HG03139 (cell line): ENCODE measurements around the gene GPS2.

Experiments used
- ATAC-seq: cut with Tn5 transposase; IDR thresholded peaks from one replicate; pipeline ENCODE4 v1.9.1; 2021; ENCODE audit not compliant: unreplicated experiment

The GPS2 gene

DNA sequence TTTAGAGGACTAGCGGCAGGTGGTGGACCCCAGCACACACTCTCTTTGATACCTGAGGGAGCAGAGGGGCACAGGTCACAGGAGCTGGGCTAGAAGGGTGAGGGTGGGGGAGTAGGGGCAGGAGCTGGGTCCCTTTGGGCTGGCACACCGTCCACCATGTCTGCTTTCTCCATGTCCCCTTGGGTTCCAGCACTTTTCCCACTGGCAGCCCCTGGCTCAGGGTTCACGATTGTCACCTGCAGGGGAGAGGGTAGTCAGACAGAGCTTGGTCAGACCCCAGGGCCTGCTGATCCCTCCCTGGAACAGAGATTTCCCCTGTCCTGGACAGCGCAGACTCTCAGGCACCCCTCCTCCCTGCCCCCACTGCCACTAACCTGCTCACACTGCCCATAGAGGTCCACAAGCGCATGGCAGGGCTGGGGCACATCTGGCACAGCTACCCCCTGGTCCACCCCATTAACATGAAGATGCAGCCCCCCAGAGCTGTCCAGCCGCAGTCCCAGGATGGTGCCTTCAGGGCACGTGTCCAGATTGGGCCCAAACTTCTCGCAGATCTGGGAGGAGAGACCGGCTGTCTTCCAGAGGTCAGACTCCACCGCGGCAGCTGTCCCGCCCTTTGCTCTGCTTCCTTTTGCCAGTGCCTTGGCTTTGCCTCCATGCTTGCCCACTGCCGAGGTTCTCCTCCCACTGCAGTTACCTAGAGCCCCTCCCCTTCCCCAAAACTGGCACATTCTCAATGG is 3.1 kb upstream of the GPS2 start:
- ATAC-seq = no peak

DNA sequence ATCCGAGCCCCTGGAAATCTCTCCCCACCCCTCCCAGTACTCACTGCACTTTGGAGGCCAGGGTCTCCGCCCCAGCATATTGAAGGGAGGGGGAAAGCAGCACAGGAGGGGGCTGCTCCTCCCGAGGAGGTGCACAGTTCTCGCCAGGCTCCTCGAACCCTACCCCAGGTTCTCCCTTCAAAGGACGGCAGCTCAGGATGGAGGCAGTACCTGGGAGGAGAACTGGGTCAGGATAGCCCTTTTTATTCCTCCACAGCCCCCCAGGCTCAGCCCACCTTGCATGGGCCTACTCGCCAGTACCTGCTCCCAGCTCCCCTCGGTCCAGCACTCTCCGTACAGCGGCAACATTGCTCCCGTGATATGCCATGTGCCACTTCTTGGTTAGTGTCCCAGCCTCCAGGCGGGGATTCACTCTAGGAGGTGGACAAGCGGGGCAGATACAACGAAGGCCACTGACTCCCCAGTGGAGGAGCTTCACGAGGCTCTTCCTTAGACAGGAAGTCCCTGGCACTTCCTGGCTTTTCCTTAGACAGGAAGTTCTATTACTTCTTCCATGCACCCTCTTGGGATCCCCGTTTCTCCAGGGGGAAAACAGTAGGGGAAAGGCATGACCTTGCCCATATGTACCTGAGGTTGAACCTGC is 2.1 kb upstream of the GPS2 start:
- ATAC-seq = no peak

DNA sequence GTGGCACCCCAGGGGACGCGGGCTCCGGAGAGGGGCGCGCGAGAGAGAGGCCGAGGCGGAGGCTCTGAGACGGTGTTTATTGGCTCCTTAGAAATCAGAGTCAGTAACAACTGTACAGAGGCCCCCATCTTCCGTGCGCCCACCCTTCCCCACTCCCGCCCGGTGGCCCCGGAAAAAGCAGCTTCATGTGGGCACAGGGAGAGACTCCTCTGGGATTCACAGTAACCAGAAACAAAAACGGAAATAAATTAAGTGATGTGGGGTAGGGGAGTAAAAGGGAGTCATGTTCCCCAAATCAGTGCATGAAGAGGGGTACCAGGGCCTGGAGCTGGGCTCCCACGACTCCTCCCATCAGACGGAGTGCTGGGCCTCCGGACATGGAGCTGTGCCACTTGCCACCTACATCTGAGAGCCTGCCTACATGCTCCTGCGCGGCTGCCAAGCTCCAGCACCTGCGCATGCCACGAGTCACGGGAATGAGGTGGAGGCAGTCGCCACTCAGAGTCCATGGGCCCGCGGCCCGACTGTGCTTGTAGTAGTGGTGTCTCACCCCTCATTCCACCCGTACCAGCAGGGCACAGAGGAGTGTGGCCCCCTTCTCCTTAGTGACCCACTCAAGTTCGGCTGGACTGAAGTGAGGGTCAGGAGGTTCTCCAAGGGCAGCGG is 543 bp upstream of the GPS2 start:
- no peak for ATAC-seq

DNA sequence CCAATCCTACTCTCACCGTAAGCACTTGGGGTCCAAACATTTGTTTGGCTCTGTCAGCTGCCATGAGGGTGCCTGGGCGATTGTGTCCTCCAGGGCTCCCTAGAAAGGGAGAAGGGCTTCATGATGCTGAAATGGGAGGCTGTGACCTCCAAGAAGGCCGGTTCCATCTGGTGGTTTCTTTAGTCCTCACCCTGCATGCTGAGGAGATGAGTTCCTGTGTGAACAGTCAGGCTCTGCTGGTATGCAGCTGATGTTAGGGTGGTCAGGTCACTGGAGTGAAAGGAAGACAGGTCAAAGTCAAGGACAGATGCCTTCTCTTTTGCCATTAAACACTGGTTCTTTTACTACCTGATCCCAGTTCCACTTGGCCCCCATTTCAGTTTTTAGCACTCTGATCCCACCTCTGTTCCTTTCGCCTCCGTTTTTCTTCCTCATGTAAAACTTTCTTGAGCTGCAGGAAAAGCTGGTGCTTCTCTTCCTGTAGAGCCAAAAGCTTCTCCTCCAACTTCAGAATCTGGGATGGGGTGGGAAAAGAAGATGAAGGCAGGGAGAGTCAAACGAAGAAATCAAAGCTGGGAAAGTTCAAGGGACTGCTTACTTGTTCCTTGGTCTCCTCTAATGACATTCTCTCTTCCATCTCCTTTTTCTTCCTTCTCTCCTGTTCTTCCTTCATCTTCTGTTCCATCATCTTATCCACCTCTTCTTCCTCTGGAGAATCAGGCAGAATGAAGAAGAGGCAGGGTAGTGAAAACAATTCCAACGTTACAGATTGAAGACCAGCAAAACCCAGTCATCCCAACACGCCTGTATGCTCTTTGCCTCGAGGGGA is 1.1 kb downstream of the GPS2 start:
- no peak for ATAC-seq

DNA sequence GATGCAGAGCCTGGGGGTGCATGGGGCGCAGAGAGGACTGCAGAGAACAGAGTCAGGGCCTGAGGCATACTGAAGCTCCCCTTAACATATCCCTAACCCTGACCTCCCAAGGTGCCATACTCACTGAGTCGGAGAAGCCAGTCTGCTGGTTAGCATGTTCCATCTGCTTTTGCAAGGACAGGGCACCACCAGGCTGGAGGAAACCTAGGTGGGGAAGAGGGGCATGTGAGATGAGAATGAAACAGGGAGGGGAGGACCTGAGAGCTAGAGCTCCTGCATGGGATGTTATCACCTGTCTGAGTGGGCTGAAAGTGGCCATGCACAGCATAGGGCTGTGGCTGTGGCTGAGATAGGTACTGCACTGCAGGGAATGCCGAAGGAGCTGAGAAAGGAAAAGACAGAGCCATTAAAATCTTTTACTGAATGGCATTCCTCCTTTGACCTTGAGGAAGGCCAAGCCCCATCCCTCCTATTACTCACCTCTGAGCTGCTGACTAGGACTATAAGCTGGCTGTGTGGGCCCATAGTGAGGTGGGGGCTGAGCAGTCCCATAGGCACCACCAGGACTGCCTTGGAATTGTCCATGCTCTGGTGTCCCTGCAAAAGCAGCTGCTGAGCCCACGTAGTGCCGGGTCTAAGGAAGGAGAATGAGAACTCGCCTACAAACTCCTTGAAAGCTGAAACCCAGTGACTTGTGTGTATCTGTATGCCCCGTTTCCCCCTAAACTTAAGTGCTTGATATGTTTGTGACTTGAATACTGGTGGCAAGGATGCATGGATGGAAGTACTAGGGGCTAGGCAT is 1.9 kb downstream of the GPS2 start:
- ATAC-seq = no peak

DNA sequence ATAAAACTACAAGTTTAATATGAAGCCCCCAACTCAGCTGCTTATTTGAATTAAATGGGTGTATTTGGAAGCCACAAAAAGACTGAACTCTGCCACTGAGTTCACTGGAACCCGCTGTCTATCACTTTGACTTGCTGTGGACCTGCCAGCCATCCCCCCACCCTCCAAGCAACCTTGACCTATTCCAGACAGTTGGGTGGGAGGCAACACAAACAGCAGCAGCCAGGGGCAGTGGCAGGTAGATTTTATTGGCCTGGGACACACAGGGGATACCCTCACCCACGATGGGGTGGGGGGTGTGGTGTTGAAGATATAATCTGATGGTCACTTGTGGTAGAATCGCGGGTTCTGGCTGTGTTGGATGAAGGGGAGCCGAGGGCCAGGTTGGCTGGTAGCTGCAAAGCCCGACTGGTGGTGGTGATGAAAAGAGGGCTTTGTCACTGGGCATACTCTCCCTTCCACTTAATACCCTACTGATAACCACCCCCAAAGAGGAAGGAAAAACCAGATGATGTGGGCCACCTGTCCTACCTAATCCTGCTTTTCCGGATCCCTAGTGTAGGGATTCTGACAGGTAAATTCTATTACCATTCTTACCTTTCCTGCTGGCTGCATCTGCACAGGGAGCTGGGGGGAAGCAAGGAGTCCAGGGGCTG is 2.6 kb downstream of the GPS2 start:
- no peak for ATAC-seq

DNA sequence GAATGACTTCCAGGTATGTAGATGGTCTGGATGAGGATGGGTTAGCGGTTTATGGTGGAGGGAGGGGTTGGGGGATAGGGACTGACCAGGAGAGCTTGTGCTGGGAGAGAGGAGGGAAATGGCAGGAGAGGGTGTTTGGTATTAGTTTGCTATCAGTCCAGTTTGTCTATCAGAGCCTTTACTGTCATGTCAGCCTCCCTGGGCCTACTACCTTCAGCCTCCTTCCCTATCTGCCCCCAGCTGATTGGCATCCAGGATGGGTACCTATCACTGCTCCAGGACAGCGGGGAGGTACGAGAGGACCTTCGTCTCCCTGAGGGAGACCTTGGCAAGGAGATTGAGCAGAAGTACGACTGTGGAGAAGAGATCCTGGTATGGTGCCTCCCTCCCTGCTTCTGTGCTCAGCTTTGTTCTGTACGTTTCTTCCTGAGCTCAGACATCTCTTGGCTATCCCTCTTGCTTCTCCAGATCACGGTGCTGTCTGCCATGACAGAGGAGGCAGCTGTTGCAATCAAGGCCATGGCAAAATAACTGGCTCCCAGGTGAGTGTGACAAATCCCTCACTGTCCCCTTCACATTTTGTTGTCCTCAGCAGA is 4.0 kb downstream of the GPS2 start:
- ATAC-seq = no peak

DNA sequence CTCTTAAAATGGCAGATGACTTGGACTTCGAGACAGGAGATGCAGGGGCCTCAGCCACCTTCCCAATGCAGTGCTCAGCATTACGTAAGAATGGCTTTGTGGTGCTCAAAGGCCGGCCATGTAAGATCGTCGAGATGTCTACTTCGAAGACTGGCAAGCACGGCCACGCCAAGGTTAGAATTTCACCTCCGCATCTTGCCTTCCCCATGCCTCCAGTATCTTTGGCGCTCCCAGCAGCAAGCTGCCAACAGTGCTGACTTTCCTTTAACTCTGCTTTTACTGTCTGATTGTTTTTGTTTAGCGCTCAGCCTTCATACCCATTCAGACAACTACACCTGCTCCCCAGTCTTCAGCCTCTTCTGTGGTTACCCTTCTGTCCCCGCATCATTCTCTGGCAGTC is 5.5 kb downstream of the GPS2 start:
- ATAC-seq = no peak

DNA sequence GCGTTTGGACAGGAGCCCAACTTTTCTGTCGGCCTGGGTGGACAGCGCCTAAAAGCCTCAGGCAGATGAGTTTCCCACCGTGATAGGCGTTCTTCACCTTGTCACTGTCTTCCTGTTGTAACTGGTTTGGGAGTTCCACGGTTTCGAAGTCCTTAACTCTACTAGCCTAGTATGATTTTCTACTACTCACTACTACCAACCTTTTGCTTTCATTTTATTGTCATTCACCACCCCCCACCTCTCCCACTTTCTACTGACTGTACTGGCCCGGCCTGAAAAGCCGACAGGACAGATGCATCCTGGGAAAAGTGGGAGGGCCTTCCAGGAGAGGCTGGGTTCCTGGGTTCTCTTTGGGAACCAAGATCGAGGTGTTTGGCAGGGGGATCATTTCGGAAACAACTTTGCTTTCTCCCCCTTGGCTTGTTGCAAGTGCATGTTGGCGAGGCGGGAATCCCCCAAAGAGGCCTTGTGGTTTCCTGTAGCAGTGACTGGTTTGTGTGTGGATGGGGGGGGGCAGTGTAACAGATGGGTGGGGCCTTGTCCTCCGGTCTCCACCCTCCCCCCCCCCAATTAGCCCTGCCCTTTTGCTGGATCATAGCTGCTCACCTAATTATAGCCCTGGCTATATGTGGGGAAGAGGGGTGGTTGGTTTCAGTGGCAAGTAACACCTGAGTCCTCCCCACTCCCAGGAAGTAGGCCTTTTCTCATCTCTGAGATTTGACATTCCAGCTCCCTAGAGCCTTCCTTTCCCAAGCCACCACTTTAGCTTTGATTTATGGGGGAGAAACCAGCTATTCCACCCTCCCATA is 6.3 kb downstream of the GPS2 start:
- no peak for ATAC-seq

DNA sequence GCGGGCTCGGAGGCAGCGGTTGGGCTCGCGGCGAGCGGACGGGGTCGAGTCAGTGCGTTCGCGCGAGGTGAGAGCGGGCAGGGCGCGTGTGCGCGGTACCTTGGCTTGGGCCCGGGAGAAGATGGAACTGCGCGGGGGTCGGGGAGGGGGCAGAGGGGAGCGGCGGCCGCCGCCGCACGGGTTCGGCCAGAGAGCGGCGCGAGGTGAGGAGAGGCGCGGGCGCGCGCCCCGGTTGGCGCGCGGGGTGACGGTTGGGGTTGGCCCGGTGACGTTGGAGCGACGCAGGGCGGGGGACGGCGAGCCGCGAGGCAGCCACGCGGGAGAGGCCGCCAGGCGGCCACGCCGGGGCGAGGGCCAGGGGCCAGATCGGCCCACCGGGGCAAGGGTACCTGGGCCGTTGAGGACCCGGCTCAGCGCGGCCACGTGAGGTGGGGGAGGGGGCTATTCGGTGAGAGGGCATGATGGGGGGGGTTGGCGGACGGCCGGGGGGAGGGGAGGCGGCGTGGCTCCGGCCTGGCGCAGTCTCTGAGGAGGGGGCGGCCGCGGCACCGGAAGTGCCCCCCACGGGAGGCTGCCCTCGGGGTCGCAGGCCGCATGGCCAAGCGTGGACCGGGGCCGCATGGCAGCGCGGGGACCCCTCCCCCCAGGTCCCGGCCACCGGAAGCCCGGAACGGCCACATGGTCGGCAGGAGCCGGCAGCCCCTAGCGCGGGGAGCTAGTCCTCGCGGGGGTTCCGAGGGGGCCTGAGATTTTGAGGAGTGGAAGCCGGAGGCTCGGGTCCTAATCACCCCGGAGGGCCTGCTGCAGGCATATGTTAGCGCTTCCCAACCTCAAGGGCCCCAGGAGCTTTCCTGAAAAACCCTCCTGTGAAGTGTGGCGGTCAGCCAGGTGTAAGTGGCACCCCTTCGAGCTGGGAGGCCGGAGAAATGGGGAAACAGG is 7.2 kb downstream of the GPS2 start:
- peak; percentile 3 for ATAC-seq

DNA sequence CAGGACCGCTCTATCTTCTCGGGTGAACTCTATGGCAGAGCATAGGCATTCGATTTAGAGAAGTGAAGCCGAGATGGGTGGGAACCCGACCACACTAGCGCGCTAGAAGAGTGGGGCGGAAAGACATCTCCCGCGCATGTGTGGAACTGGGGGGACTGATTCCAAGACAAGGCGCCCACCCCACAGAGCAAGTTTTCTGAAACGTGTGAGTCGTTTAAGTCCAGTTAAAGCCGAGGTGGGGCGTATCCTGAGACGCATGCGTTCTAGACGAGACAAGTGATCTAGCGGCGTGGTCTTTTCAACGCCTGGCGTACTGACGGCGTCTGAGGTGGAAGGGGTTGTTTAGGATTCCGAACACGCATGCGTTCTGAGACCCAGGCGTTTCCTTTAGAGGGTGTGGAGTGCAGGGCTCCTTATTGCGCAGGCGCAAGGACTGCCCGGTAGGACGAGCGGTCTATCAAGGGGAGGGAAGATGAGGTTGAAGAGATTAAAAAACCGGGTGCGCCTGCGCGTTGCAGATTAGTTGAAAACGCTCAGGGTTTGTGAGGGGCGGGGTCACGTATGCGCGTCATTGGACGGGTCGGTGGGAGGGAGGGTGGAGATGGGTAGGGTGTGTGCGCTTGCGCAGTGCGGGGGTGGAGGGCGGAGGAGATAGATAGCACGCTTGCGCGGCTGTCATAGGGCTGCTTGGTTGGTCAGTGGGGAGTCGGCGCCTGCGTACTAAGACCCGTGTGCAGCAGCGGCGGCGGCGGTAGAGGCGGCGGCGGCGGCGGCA is 8.1 kb downstream of the GPS2 start, which contains the start of gene EIF5A:
EIF5A (plus strand) TSS at position 718 of the 775 bp plus-strand sequence. CDS start 2,008 bp downstream, outside the sequence.
- peak; percentile 58 for ATAC-seq

DNA sequence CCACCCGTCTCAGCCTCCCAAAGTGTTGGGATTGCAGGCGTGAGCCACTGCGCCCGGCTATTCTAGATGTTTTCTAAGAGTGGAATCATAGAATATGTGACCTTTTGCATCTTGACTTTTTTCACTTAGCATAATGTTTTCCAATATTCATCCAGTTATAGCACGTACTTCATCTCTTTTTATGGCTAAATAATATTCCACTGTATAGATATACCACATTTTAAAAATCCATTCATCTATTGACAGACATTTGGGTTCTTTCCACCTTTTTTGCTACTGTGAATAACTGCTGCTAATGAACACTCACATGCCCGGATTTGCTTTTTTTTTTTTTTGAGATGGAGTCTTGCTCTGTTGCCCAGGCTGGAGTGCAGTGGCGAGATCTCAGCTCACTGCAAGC is 11.0 kb downstream of the GPS2 start:
- no peak for ATAC-seq

DNA sequence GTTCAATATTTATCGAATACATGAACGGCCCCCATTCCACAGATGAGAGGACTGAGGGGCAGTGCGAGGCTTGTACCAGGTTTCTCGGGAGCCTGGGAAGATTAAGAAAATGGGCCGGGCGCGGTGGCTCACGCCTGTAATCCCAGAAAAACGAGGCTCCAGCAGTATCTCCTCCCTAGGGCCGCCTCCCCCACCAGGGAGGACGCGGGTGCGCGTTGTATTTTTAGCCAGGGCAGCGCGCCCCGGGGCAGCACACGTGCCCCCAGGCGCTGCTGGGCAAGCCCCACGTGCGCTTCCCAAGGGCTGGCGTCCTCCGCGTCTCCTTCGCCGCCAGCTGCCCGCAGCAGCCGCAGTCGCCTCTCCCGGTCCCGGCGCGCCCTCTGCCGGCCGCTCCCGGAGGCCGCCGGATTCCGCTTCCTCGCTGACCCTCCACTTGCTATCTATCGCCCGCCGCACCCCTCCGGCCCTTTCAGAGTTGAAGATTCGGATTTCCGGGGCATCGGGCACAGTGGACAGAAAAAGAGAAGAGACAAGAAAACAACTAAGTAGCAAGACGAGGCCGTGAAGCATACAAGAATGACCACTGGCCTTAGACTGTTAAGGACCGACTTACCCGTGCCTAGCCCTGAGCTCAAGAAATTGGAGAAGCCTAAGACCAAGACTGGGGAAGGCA is 18.8 kb downstream of the GPS2 start:
- no peak for ATAC-seq

DNA sequence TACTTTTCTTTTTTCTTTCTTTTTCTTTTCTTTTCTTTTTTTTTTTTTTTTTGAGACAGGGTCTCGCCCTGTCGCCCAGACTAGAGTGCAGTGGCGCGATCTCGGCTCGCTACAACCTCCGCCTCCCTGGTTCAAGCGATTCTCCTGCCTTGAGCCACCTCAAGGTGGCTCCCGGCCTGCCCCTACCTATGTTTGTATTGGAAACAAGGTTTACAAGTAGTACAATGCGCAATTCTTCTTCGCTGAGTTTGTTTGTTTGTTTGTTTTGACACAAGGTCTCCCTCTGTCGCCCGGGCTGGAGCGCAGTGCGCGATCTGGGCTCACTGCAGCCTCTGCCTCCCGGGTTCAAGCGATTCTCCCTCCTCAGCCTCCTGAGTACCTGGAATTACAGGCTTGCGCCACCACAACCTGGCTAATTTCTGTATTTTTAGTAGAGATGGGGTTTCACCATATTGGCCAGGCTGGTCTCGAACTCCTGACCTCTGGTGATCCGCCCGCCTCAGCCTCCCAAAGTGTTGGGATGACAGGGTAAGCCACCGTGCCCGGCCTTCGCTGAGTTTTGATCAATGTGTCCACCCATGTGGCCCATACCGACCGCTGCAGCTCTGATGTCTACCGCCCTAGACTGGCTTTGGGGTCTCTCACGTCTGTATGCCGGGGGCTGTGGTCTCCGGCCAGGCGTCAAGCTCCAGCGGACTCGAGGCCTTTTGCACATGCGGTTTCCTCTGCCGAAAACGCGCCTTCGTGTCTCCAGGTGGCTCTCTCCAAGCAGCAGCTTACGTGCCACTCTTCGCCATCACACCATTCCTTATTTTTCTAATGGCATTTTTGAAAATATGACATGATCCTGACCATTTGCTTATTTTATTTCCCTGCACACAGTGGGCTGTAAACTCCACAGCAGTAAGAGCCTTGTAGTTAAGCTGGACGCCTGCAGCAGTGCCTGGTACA is 19.7 kb downstream of the GPS2 start:
- no peak for ATAC-seq

DNA sequence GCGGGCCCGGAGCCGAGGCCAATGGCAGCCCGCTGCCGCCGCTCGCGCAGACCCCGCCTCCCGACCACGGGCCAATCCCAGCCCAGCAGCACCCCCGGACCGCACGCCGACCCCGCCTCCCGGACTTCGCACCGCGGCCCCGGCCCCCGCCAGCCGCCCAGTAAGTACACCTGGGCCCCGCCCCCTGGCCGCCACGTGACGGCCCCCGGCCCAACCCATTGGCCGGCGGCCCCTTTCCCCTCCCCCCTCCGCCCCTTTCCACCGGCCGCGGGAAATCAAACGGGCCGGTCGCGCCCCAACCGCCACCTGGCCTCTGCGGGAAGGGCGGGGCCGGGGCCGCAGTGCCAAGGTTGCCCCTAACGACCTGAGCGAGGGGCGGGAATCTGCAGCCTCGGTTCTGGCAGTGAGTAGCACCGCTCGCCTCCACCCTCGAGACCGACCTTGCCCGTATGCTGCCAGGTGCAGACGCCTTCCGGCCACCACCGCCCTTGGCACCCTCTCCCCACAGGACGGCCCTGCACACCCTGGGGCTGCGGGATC is 20.5 kb downstream of the GPS2 start, which contains the start of gene YBX2:
YBX2 (minus strand) TSS at position 26 of the 540 bp plus-strand sequence. CDS start 139 bp downstream, outside the sequence.
- ATAC-seq = no peak
